ENCODE data around the gene C1QTNF12. TPM values are rescaled to one million over a fixed set of nuclear protein-coding genes. Genes with fewer than 3 reads are reported as not detected.
A peak's percentile ranks its signal among the peaks of the same experiment; 100 is the strongest.

C1QTNF12 gene
- total and polyA plus RNA-seq, 2 experiments from 2014 or later, result 4.1 to 4.2 TPM

GRCh38 chr1:1274299-1274930 is 27.9 kb upstream of the C1QTNF12 start:
- peaks cover 18% of the 10 kb centered on the region for H4K20me1 ChIP-seq (replicated peaks; ENCODE audit: insufficient read depth)
- peak overlapping the region; percentile 74 for H3K4me3 ChIP-seq
- Mint-ChIP-seq H3K27ac (no peak overlapping the region), H3K36me3 (ENCODE audit: low read depth) (peaks cover 11% of the 10 kb centered on the region; the same call in 2 of the 3 replicates), H3K4me1 (peaks cover 25% of the 10 kb centered on the region), H3K27me3 (ENCODE audit: insufficient read depth, low read depth, poor library complexity) (peaks cover 18% of the 10 kb centered on the region), H3K4me3 (peak overlapping the region; percentile 66), H3K9me3 (peaks cover 3% of the 10 kb centered on the region; the same call in 1 of the 3 replicates)
- peak overlapping the region; percentile 88 for H2AFZ ChIP-seq
- peak overlapping the region; percentile 89 for H3K4me2 ChIP-seq
- ATAC-seq (peak; percentile 71), DNase-seq (ENCODE audit: low spot score) (no peak)
- H3K79me2 ChIP-seq (replicated peaks; ENCODE audit: insufficient read depth), result peaks cover 39% of the 10 kb centered on the region
- no peaks in the 10 kb centered on the region for H3K36me3 ChIP-seq (ENCODE audit: insufficient read depth)
- TF ChIP-seq REST (IDR thresholded peaks at IDR 0.05; ENCODE audit: unreplicated experiment) (no peak), ZNF114 (CRISPR knock-in tag; IDR thresholded peaks at IDR 0.05) (no peak), JUNB (IDR thresholded peaks at IDR 0.05; ENCODE audit: unreplicated experiment) (no peak), CREB1 (CRISPR knock-in tag; IDR thresholded peaks at IDR 0.05; ENCODE audit: low read depth) (no peak)
- no peaks in the 10 kb centered on the region; the same call in 1 of the 2 replicates for H3K4me1 ChIP-seq (ENCODE audit: insufficient read depth)
- H3K9me2 ChIP-seq (ENCODE audit: insufficient read depth), result no peaks in the 10 kb centered on the region
- H3F3A ChIP-seq (replicated peaks; ENCODE audit: low read depth), result no peaks in the 10 kb centered on the region
- no peak overlapping the region for H3K27ac ChIP-seq (ENCODE audit: low read depth)
- H3K27me3 ChIP-seq (ENCODE audit: insufficient read depth), result no peaks in the 10 kb centered on the region

- peaks cover 3% of the 10 kb centered on the region; the same call in 1 of the 3 replicates for H3K9me3 Mint-ChIP-seq
- Histone ChIP-seq H3K4me2 (peak within 1 kb of the TSS; percentile 92), H3K4me3 (peak within 1 kb of the TSS; percentile 90), H3F3A (replicated peaks; ENCODE audit: low read depth) (no peaks in the 10 kb centered on the region), H4K20me1 (replicated peaks; ENCODE audit: insufficient read depth) (peaks cover 18% of the 10 kb centered on the region), H3K79me2 (replicated peaks; ENCODE audit: insufficient read depth) (peaks cover 40% of the 10 kb centered on the region), H2AFZ (peak within 1 kb of the TSS; percentile 88), H3K27me3 (ENCODE audit: insufficient read depth) (no peaks in the 10 kb centered on the region), H3K4me1 (ENCODE audit: insufficient read depth) (no peaks in the 10 kb centered on the region; the same call in 1 of the 2 replicates), H3K27ac (ENCODE audit: low read depth) (no peak within 1 kb of the TSS), H3K9me2 (ENCODE audit: insufficient read depth) (no peaks in the 10 kb centered on the region), H3K36me3 (ENCODE audit: insufficient read depth) (no peaks in the 10 kb centered on the region)
- peaks cover 11% of the 10 kb centered on the region; the same call in 2 of the 3 replicates for H3K36me3 Mint-ChIP-seq (ENCODE audit: low read depth)
- TF ChIP-seq POLR2AphosphoS5 (IDR thresholded peaks at IDR 0.05; ENCODE audit: low read depth) (peak; percentile 72), JUNB (IDR thresholded peaks at IDR 0.05; ENCODE audit: unreplicated experiment) (no peak), ETS1 (IDR thresholded peaks at IDR 0.05) (peak; percentile 88), CREB1 (CRISPR knock-in tag; IDR thresholded peaks at IDR 0.05; ENCODE audit: low read depth) (peak; percentile 46; the same call in 1 of the 2 replicates)
- peaks cover 25% of the 10 kb centered on the region for H3K4me1 Mint-ChIP-seq
- H3K27ac Mint-ChIP-seq, result peak within 1 kb of the TSS; percentile 82
- H3K27me3 Mint-ChIP-seq (ENCODE audit: insufficient read depth, low read depth, poor library complexity), result peaks cover 14% of the 10 kb centered on the region
- DNase-seq (ENCODE audit: low spot score) (peak; percentile 96), ATAC-seq (peak; percentile 90)
- H3K4me3 Mint-ChIP-seq, result peak within 1 kb of the TSS; percentile 88
These were observed 27.2 kb upstream of the C1QTNF12 start, which contains the start of gene UBE2J2 for GRCh38 chr1:1273512-1274298. UBE2J2 (minus strand) TSS chr1:1273854; CDS start chr1:1267992, 5,862 bp downstream.
